WI38 (cell line): ENCODE measurements around the gene MAGED2.
"Not testable (repeated sequence)": the region's sequence is repeated elsewhere in the genome, so short reads cannot be mapped to it uniquely, and the experiment has no call there.

ENCODE experiments used
- H3K4me3 ChIP-seq: 2 replicates; pipeline ENCODE4 v1.5.1; 2011; ENCODE audit warnings: low read depth, mild to moderate bottlenecking, control low read depth, low read length
- CTCF ChIP-seq: IDR thresholded peaks from 2 replicates; pipeline ENCODE4 v1.5.1; 2012; ENCODE audit warnings: low read depth, mild to moderate bottlenecking, control low read depth, low read length

Gene MAGED2

GRCh38 chrX:54788446-54788845 lies 19.1 kb upstream of the MAGED2 start:
- TF ChIP-seq CTCF, result no peak
- H3K4me3 ChIP-seq, result no peak overlapping the region

GRCh38 chrX:54789405-54789804 lies 18.1 kb upstream of the MAGED2 start:
- not testable (repeated sequence) for H3K4me3 ChIP-seq

GRCh38 chrX:54794028-54794427 lies 13.5 kb upstream of the MAGED2 start:
- H3K4me3 ChIP-seq, result no peak overlapping the region
- TF ChIP-seq CTCF, result no peak

- TF ChIP-seq CTCF, result no peak
- no peak overlapping the region for H3K4me3 ChIP-seq
These were observed 12.8 kb upstream of the MAGED2 start for GRCh38 chrX:54794795-54795194.

GRCh38 chrX:54798137-54798536 lies 9.4 kb upstream of the MAGED2 start, which contains the start of gene ITIH6:
ITIH6 (minus strand) TSS chrX:54798255; CDS start chrX:54798210, 45 bp downstream.
- no peak within 1 kb of the TSS for H3K4me3 ChIP-seq
- TF ChIP-seq CTCF, result no peak

GRCh38 chrX:54799046-54799445 lies 8.5 kb upstream of the MAGED2 start:
- no peak for TF ChIP-seq CTCF
- no peak overlapping the region for H3K4me3 ChIP-seq

- peak overlapping the region; percentile 77 for H3K4me3 ChIP-seq
- TF ChIP-seq CTCF, result no peak
These were observed 612 bp downstream of the MAGED2 start for GRCh38 chrX:54808109-54808604.

GRCh38 chrX:54808605-54809483 lies 1.3 kb downstream of the MAGED2 start:
- no peak for TF ChIP-seq CTCF
- peak overlapping the region; percentile 77 for H3K4me3 ChIP-seq
